ENCODE data around the gene KCTD2.
A peak's percentile ranks its signal among the peaks of the same experiment; 100 is the strongest.

KCTD2 gene

DNA sequence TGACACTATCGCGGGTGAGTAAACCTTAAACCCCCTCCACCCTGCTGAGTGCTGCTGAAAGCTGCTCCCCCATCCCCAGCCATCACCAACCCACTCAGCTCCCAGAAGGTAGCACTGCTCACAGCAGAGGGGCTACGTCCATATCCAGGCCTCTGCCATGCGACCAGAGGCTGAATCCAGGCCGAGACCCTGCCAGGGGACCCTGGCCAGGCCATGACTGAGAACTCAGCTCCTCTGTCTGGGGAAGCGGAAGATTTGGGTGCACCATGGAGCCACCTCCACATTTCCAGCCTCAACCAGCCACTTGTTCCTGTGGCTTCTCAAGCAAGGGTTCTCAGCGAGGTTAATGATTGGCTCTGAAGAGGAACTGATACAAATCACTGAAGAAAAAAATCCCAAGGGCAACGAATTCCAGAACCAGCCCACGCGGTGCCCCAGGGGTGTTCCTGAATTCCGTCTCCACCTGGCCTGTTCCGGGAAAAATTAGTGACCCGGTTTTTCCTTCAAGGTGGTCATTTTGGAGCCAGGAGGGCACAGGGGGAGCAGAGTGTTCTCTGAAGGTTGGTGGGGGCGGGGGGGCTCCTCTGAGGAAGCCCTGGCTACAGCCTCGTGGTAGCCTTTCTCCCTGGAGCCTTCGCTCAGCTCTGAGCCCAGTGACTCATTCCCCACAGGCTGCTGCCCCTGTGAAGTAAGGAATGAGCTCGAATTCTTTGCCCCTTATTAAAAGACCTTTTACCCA, 31.4 kb downstream of the KCTD2 start:
- DNase-seq: no peak

DNA sequence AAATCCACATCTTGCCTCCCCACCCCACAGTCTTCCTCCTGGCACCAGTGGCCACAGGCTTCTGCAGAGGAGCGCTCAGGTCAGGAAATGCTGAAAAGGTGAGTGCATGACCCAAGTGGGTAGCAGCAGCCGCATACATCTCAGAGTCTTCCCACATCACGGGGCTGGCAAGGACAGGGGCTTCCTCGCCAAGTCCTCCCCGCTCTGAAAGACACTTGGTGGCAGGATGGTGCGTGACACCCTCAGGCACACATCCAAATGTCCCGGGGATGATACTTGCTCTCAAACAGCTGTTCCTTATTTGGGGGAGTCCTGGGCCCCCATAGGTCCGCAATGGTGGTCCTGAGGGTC, 32.0 kb downstream of the KCTD2 start:
- DNase-seq: no peak

DNA sequence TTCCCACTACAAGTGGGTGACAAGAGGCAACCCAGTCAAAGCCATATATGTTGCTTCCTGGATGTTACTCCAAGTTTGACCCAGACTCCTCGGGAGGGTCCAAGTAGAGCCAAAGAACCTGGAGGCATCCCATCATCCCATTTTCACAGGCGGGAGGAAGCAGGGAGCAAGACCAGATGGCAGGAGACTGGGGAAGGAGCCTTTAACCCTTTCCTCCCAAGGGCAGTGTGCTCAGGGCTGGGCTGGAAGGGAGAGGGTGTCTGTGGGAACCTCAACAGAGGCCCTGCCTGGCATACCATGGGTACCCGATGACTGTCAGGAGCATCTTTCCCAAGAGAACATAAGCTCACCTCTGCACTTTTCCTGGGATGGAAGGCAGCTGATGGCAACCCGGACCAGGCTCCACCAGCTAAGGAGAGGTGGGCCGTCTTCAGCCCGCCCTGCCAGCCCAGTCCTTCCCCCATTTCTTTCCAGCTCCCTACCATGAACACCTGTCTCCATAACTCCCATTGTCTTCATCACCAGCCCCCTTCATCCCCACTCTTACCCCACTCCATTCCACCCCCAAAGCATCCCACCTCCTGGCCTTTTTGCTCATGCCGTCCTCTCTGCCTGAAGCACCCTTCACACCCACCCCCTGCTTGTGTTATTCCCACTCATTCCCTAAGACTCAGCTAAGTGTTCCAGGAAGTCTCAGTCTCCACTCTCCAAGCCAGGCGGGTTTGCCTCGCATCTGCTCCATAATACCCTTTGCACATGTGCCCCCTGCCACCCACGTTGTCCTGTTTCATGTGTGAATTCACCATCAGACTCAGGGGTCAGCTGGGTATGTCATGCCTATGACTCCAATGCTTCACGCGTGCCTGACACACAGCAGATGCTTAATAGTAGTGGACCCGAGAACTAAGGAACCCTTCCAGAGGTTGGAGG, 34.9 kb downstream of the KCTD2 start:
- DNase-seq: no peak

DNA sequence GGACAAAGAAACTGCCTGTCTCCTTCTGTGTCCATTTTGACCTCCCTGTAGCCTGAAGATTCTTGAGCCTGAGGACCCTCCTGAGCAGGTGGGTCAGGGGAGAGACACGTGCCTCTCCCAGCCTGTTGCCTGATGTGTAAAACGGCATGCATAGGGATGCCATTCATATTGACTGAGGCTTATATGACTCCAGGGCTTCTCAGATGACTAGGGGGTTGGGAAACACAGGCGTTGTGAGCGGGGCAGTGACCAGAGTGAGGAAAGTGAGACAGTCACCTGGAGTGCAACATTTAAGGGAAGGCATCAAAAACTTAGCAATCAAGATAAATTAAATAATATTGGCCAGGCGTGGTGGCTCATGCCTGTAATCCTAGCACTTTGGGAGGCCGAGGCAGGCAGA, 35.7 kb downstream of the KCTD2 start:
- no peak for DNase-seq

DNA sequence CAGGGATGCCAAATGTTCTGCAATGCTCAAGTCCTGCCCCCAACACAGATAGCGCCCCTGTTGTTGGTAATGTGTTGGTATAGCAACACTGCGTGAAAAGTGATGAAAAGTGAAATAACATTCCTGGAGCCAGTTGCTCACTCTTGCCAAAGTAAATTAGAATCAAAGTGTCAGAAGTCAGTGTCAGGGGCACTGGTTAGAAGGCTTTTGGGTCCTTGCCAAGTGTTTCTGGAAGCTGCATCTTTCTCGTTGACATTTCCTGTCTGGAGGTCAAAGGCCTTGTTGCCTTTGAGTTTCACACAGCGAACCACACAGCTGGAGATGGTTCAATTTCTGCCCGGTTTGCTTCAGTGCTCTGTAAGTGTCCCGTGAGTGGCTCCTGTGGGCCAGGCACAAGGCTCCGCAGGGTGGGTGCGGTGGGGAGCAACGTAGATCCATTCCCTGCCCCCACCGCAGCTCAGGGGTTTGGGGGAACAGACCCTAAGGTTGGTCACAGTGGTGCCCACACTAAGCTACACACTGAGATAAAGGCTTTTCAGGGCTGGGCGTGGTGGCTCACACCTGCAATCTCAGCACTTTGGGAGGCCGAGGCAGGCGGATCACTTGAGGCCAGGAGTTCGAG, 37.1 kb downstream of the KCTD2 start:
- DNase-seq: no peak

DNA sequence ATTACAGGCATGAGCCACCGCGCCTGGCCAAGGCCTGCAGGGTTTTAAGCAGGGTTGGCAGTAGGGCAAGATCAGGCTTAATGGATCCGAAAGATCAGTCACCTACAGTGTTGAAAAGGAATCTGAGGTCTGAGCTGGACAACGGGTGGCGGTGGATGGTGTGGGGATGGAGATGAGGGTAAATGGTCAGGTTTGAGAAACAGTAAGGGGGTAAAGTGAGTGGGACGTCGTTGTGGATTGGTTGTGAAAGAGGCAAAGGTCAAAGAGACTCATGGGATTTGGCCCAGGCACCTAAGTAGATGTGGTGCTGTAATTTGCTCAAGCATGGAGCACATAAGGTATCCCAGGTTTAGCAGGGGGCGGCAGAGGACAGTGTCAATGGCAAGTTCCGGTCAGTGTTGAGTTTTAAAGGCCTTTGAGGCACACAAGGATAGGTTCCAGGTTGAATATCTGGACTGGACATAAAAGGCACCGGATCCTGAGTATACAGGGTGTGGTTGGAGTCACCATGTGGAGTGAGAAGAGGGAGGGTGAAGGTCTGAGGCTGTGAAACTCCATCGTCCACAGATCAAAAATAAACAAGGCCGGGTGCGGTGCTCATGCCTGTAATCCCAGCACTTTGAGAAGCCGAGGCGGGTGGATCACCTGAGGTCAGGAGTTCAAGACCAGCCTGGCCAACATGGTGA, 39.6 kb downstream of the KCTD2 start:
- no peak for DNase-seq

DNA sequence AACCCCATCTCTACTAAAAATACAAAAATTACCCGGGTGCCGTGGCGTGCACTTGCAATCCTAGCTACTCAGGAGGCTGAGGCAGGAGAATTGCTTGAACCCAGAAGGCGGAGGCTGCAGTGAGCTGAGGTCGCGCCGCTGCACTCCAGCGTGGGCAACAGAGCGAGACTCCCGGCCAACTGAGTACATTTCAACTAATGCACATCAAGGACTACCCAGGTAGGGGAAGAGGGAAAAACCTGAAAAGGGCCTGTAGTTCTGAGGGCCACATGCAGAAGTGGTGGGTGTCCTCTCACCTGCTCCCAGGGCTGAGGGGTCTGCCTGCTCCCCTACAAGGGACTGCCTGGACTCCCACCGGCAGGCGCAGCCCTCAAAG, 40.1 kb downstream of the KCTD2 start:
- DNase-seq: no peak

DNA sequence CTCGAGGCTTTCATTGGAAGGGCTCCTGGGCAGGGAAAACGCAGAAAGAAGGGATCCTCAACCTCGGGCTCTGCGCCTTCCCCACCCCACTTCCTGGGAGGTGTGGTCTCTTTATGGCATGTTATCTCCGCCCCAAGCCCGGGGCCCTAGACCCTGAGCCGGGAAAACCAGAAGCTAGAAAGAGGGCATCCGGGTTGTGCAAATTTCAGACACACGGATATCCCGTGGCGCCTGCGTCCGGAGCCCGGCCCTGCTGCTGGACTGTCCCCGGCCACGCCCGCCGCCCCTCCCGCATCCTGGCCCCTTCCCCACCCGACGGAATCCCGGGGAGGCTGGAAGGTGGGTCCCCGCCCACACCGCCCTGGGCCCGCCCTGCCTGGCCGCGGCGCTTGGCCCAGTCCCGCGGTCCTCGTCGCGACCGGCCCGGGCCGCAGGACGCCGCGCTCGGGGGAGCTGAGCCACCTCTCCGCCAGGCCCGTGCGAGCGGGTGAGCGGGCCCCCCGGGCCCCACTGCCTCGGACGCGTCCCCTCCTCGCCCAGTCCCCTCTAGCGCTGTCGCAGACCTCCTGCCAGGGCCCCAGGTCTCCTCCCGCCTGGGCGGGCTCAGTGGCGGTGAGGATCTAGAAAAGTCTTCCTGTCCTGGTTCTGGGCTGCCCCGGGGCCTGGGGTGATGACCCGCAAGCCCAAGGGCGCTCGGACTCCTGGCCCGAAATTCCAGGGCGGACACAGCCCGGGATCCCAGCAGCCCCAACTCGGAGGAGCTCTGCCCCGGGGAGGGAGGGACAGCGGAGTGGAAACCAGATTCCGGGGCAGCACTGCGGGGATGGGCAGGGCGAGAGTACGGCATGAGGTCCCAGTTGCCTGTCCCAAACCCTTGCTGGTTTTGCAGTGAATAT, 40.8 kb downstream of the KCTD2 start, which contains the start of gene SLC16A5:
SLC16A5 (plus strand) TSS at position 397 of the 896 bp plus-strand sequence. CDS start 5,683 bp downstream, outside the sequence.
- no peak for DNase-seq

DNA sequence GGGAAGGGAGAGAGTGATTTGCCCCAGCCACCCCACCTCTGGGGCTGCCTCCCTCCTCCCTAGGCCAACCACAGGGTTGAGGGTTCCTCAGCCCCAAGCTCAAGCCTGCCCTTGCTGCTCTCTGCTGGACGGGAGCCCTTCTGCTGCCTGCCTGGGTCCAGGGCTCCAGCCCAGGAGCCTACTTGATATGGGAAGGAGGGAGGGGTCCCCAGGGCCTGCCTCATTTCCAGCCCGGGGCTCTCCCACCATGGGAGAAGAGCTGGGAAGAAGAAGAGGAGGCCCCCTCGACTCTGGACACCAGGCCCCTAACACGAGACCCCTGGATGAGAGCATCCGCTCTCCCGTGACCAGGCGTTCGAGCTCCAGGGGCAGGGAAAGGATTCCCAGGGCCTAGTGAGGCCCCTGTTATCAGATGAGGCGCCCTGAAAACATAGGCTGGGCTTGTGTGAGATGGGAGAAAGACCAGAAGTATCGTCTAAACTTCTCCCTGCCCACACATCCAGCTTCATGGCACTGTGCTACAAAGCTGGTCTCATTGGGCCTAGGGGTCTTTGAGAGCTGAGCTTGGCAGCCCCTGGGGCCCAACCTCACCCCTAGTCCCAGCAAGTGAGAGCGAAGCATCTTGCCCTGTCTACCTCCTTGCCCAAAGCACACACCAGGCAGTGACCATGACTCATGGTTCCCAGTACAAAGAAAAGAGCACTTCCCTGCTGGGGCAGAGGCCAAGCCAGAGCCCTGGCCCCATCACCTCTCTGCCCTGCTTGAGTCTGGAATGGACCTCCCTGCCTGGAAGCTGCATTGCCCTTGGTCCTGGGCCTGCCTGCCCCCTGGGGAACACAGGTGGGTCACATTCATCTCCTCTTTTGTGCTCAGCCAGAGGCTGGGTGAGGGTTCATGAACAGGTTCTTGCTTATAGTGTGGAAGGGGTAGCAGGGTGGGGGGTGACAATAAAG, 41.7 kb downstream of the KCTD2 start:
- no peak for DNase-seq

DNA sequence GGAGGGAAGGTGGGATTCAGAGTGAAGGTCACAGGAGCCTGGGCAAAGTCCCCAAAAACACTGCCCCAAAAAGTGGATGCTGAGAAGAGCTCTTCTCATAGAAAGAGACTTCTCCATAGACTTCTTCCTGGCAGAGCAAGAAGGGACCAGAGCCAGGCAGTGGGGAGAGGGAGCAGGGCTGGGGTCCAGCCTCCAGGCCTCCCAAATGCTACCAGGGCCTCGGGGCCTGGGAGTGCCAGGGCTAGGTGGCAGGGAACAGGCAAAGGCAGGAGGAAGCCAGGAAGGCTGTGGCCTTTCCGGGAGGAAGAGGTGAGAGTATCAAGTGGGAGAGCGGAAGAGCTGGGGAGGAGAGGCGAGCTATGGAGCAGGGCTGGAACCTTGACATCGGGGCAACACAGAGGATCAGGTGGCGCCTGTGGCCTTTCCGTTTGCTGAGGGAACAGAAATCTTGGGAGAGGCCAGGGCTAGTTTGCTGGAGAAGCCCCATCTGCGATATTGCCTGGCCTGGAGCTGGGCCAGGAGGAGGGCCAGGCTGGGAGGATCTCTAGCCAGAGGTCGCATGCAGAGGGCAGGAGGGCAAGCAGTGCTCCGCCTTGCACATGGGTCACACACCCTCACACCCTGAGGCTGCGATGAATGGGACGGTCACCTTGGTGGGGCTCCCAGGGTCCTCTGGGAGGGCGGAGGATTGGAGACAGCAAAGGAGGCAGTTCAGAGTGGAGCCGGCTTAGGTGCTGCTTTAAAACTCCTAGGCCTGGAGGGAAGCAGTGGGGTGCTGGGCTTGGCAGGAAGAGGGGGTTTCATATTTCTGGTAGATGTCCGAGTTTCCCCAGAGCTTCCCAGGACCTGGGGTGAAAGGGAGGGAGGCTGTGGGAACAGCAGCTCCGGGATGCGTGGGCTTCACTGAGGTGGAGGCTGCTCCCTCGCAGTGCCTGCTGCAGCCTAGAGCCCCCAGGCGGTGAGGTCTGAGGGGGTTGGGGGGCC, 44.1 kb downstream of the KCTD2 start:
- no peak for DNase-seq

DNA sequence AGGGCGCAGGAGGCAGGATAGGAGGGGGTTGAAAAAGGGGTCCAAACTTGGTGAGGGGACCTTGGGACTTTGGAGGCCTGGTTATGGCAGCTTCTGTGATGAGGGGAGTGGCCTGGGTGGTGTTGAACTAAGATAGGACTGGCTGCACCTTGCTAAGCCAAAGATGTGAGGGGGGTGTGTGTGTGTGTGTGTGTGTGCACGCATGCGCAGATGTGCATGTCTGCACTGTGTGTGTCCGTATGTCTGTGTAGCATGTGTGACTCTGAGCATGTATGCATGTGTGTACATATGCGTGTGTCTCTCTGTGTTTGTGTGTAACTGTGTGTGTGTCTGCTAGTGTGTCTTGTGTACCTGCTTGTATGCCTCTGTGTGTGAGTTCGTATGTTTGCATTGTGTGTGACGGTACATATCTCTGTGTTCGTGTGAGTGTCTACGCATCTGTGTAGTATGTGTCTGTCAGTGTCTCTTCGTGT, 44.9 kb downstream of the KCTD2 start:
- DNase-seq: no peak

DNA sequence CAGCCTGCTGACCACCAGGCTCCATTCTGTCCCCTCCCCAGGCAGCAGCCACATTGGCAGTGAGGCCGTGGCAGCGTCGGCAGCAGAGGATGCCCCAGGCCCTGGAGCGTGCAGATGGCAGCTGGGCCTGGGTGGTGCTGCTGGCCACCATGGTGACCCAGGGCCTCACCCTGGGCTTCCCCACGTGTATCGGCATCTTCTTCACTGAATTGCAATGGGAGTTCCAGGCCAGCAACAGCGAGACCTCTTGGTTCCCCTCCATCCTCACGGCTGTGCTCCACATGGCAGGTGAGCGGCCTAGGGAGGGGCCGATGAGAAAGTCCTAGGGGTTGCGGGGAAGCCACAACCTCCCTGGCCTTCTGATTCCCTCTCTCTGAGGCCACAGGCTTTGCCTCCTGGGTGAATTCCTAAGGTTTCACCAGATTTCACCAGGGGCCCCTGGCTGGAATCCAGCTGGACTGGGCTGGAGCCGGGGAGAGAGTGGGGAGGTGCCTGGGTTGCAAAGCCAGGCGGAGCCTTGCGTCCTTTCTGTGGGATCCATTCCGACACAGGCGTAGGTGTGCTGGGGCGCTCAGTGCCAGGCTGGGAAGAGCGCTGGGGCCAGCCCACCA, 46.6 kb downstream of the KCTD2 start:
- no peak for DNase-seq

DNA sequence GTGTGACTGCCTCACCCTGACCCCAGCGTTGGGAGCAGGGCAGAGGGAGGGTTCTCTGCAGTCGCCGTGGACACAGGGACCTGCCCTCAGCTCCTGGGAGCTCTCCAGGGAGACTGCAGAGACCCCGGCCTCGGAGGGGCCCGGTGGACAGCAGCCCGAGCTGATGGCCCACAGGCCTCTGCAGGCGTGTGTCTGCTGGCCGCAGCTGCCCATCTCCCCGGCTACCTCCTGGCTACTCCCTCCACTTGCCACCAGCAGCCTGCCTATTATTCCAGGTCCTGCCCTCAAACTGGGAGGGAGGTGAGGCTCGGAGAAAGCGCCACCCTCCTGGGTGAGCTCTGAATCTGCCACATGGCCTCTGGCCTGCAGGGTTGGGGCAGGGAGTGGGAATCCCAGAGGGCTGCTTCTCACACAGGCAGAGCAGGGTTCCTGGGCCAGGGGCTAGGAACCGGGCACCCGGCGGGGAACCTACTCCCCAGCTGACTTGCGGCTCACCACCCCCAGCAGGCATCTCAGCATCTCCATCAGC, 47.9 kb downstream of the KCTD2 start:
- no peak for DNase-seq

DNA sequence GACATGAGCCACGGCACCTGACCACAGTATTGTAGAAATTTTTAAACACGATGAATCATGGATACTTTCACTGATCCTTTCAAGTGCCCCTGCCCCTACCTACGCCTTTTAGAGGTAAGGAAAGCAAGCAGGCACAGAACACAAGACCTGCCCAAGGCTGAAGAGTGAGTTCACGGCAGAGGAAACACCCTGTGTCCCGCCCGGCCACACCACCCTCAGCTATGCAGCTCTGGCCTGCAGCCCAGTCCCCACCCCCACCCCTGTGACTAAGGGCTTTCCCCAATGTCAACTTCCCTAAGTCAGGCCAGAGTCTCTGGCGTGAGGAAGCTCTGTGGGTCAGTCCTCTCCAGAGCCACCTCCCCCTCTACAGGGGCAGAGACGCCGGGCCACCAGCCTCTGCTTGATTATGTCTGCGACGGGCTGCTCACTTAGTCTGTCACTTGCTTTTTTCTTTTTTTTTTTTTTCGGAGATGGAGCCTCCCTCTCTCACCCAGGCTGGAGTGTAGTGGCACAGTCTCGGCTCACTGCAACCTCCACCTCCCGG, 49.1 kb downstream of the KCTD2 start:
- no peak for DNase-seq

DNA sequence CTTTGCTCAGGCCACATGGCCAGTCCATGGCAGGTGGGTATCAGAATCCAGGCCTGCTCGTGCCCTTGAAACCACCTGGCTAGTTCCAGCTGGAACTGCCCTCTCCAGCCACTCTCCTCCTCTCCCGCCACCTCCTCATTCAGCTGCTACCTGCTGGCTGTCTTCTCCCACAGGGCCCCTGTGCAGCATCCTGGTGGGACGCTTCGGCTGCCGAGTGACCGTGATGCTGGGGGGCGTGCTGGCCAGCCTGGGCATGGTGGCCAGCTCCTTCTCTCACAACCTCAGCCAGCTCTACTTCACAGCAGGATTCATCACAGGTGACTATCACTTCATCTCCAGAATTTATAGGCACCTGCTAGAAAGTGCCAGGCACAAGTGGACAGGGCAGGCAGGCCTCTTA, 50.8 kb downstream of the KCTD2 start:
- DNase-seq: no peak

DNA sequence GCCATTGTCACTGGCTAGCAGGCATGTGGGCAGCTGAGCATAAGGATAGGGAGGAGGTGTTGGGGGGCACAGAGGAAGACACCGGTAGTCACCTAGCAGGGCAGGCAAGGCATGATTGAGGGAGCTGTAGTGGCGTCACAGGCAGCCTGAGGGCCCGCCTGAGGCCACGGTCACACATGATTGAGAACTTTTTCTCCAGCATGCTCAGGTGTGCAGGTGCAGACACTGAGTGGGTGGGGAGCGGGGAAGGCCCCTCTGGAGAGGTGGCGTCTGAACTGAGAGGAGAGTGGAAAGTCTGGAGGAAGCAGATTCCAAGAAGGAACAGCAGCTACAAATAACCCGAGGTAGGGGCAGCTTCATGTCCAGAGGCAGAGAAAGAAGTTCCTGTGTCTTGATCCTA, 51.8 kb downstream of the KCTD2 start:
- no peak for DNase-seq

DNA sequence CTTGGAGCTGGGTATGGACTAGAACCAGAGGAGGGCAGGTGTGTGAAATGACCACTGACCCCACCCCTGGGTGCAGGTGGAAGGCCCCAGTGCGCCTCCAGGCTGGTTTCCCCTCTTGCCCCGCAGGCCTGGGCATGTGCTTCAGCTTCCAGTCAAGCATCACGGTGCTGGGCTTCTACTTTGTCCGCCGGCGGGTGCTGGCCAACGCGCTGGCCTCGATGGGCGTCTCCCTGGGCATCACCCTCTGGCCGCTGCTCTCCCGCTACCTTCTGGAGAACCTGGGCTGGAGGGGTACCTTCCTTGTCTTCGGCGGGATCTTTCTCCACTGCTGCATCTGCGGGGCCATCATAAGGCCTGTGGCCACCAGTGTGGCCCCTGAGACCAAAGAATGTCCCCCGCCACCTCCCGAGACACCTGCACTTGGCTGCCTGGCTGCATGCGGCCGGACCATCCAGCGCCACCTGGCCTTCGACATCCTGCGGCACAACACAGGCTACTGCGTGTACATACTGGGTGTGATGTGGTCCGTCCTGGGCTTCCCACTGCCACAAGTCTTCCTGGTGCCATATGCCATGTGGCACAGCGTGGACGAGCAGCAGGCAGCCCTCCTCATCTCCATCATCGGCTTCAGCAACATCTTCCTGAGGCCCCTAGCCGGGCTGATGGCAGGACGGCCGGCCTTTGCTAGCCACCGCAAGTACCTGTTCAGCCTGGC, 53.0 kb downstream of the KCTD2 start:
- no peak for DNase-seq

DNA sequence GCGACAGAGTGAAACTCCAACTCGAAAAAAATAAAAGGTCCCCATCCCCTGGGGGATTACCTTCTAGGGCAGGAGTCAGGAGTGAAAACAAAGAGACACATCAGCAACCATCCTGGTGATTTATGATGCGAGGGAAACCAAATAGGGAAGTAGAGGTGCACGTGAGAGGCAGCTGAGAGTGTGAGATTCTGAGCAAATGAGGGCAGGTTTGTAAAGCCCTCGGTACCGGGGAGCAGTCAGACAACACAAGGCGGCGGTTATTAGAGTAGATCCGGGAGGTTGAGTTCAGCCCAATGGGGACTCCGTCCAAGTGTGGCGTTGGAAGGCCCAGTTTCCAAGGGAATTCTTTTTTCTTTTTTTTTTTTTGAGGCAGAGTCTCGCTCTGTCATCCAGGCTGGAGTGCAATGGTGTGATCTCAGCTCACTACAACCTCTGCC, 55.4 kb downstream of the KCTD2 start:
- DNase-seq: peak; percentile 19

All from NCI-H1436 treated with DMSO at 0.1 percent for 48 hours (cell line).